Vagina (tissue), 2 donors: ENCODE data around the gene NAT8L. TPM values are rescaled to one million over a fixed set of nuclear protein-coding genes. Genes with fewer than 3 reads are reported as not detected.

Source experiments
- DNase-seq, 2 donors: peaks; one replicate each; pipeline ENCODE4 v3.0.0-alpha.2; 2017; ENCODE audit errors: extremely low spot score in 2 of 2
- H3K27ac ChIP-seq: fragments of 200-600 bp; sonication (generic); one replicate; pipeline ENCODE4 v1.5.1; 2019
- H3K27me3 ChIP-seq: fragments of 200-600 bp; sonication (generic); one replicate; pipeline ENCODE4 v1.5.1; 2019
- H3K36me3 ChIP-seq, 2 donors: fragments of 200-600 bp; sonication (generic); one replicate each; pipeline ENCODE4 v1.5.1; 2017 to 2019
- H3K4me1 ChIP-seq: fragments of 200-600 bp; sonication (generic); one replicate; pipeline ENCODE4 v1.5.1; 2019
- H3K4me3 ChIP-seq, 2 donors: fragments of 200-600 bp; sonication (generic); 1 replicate in 1 of 2; 2 replicates in 1 of 2; pipeline ENCODE4 v1.5.1; 2016 to 2019
- H3K9me3 ChIP-seq: fragments of 200-600 bp; sonication (generic); one replicate; pipeline ENCODE4 v1.5.1; 2019
- POLR2A ChIP-seq, 2 donors: fragments of 450-650 bp; IDR thresholded peaks; one replicate each; pipeline ENCODE4 v1.6.1; 2017; ENCODE audit warnings: antibody characterized with exemption in 2 of 2, mild to moderate bottlenecking in 2 of 2, moderate library complexity in 2 of 2
- POLR2AphosphoS5 ChIP-seq, 2 donors: sonication (generic); formaldehyde crosslinking; IDR thresholded peaks; one replicate each; pipeline ENCODE4 v1.9.0; 2017; ENCODE audit warnings: antibody characterized with exemption in 2 of 2, mild to moderate bottlenecking in 2 of 2, low read depth in 1 of 2; ENCODE audit not compliant: insufficient read depth in 1 of 2
- intact Hi-C: fragments of 100-400 bp; cut with DNase I; formaldehyde crosslinking; loops from one replicate; pipeline ENCODE4 v1.15.1; 2023
- total RNA-seq: library from RNA; depleted of rRNA; stranded (reverse); fragments of >200 nt; gene quantifications from one replicate; pipeline ENCODE4 v1.2.3, GENCODE V29; 2016
- TF ChIP-seq, protein P1 (sequence below), 3 experiments: fragments of 450-650 bp in 2 of 3; fragments of 200-600 bp in 1 of 3; sonication (generic) in 1 of 3; IDR thresholded peaks; one replicate each; pipeline ENCODE4 v1.5.1; 2017 to 2019; ENCODE audit warnings: antibody characterized with exemption in 3 of 3, mild to moderate bottlenecking in 2 of 3, moderate library complexity in 2 of 3

The NAT8L gene
- total RNA-seq, 1 donor from 2014 or later, result 1.7 TPM

GRCh38 chr4:2065106-2065930, 6.2 kb downstream of the NAT8L start:
- TF ChIP-seq, protein P1, sequence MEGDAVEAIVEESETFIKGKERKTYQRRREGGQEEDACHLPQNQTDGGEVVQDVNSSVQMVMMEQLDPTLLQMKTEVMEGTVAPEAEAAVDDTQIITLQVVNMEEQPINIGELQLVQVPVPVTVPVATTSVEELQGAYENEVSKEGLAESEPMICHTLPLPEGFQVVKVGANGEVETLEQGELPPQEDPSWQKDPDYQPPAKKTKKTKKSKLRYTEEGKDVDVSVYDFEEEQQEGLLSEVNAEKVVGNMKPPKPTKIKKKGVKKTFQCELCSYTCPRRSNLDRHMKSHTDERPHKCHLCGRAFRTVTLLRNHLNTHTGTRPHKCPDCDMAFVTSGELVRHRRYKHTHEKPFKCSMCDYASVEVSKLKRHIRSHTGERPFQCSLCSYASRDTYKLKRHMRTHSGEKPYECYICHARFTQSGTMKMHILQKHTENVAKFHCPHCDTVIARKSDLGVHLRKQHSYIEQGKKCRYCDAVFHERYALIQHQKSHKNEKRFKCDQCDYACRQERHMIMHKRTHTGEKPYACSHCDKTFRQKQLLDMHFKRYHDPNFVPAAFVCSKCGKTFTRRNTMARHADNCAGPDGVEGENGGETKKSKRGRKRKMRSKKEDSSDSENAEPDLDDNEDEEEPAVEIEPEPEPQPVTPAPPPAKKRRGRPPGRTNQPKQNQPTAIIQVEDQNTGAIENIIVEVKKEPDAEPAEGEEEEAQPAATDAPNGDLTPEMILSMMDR (IDR thresholded peaks at IDR 0.05), result no peak
- TF ChIP-seq POLR2A (IDR thresholded peaks at IDR 0.05) (no peak), POLR2AphosphoS5 (IDR thresholded peaks at IDR 0.05; ENCODE audit: insufficient read depth in 1 of 2, low read depth in 1 of 2) (no peak)
- intact Hi-C loops, result no loop called here
- H3K4me1 ChIP-seq, result peaks cover 5% of the 10 kb centered on the region
- H3K27ac ChIP-seq, result no peak overlapping the region
- DNase-seq, result no peak
- no peak overlapping the region for H3K4me3 ChIP-seq
- H3K27me3 ChIP-seq, result peaks cover 2% of the 10 kb centered on the region
- no peaks in the 10 kb centered on the region for H3K36me3 ChIP-seq
- no peaks in the 10 kb centered on the region for H3K9me3 ChIP-seq

- Histone ChIP-seq H3K4me3 (no peak overlapping the region), H3K4me1 (no peaks in the 10 kb centered on the region), H3K27ac (no peak overlapping the region), H3K36me3 (no peaks in the 10 kb centered on the region), H3K9me3 (no peaks in the 10 kb centered on the region), H3K27me3 (no peaks in the 10 kb centered on the region)
- intact Hi-C loops, result no loop called here
- no peak for TF ChIP-seq POLR2A (IDR thresholded peaks at IDR 0.05)
- no peak for TF ChIP-seq POLR2AphosphoS5 (IDR thresholded peaks at IDR 0.05; ENCODE audit: insufficient read depth in 1 of 2, low read depth in 1 of 2)
- TF ChIP-seq, protein P1 (IDR thresholded peaks at IDR 0.05), result no peak
- no peak for DNase-seq
Measured at GRCh38 chr4:2066011-2066551, 7.0 kb downstream of the NAT8L start.

DNA sequence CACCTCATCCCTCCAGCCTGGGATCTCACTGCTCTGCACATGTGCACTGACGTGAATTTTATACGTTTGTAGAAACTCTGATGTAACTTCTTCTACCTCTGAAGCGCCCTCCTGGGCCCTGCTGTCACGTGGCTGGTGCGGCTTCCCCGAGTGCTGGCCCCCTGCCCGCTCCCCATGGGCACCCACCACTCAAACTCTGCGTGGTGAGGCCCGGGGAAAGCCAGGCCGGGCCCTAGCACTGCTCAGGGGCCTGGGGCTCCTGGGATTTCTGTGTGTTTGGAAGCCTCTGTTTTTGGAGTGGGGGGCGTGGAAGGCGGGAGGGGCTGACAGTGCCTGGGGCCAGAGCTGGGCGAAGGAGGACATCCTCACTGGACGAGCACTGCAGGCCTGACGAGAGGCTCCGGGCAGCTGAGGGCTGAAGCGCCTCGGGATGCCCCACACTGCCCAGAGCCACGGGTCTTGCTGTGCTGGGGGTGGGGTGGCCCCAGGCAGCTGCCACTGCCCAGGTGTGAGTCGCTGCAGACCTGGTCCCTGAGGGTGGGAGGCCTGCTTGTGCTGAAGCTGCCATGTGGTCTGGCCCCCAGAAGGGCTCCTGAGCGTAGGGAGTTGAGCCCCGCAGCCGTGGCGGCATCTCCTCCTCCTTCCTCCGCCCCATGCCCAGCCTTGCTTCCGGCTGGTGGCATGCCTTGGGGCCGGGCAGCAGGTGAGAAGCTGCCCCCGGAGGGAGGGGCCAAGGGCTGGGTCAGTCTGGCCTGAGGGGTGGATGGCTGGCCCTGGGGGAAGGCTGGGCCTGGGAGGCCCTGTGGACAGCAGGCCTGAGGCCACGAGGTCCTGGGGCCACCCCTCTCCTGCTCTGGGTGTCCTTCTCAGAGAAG, 7.7 kb downstream of the NAT8L start:
- no peak for DNase-seq
- intact Hi-C loops, result no loop called here
- no peaks in the 10 kb centered on the region for H3K27me3 ChIP-seq
- H3K4me3 ChIP-seq, result no peak overlapping the region
- TF ChIP-seq POLR2AphosphoS5 (IDR thresholded peaks at IDR 0.05; ENCODE audit: insufficient read depth in 1 of 2, low read depth in 1 of 2), result no peak
- TF ChIP-seq, protein P1 (IDR thresholded peaks at IDR 0.05), result no peak
- TF ChIP-seq POLR2A (IDR thresholded peaks at IDR 0.05), result no peak
- no peaks in the 10 kb centered on the region for H3K36me3 ChIP-seq
- H3K9me3 ChIP-seq, result no peaks in the 10 kb centered on the region
- H3K4me1 ChIP-seq, result no peaks in the 10 kb centered on the region
- no peak overlapping the region for H3K27ac ChIP-seq

- H3K27me3 ChIP-seq, result no peaks in the 10 kb centered on the region
Measured at GRCh38 chr4:2067446-2068197, 8.5 kb downstream of the NAT8L start.

More at GRCh38 chr4:2067446-2068197, 8.5 kb downstream of the NAT8L start:
- Histone ChIP-seq H3K4me3 (no peak overlapping the region), H3K4me1 (no peaks in the 10 kb centered on the region), H3K9me3 (no peaks in the 10 kb centered on the region), H3K36me3 (no peaks in the 10 kb centered on the region), H3K27ac (no peak overlapping the region)
- intact Hi-C loops, result no loop called here
- no peak for DNase-seq
- TF ChIP-seq, protein P1 (IDR thresholded peaks at IDR 0.05), result no peak
- TF ChIP-seq POLR2A (IDR thresholded peaks at IDR 0.05) (no peak), POLR2AphosphoS5 (IDR thresholded peaks at IDR 0.05; ENCODE audit: insufficient read depth in 1 of 2, low read depth in 1 of 2) (no peak)
